ENCODE results near the gene POLD3.

GRCh38 chr11:74638869-74639268 lies 46.5 kb downstream of the POLD3 start:
- TF ChIP-seq POLR2A (IDR thresholded peaks at IDR 0.05; ENCODE audit: low read length) (no peak), HDAC2 (IDR thresholded peaks at IDR 0.05) (no peak), CTCF (IDR thresholded peaks at IDR 0.05) (no peak), POLR2AphosphoS2 (conservative IDR thresholded peaks at IDR 0.05; ENCODE audit: low read length) (no peak), CHD4 (IDR thresholded peaks at IDR 0.05; ENCODE audit: borderline replicate concordance) (no peak), PBX3 (IDR thresholded peaks at IDR 0.05) (no peak), EP300 (IDR thresholded peaks at IDR 0.05) (no peak), BHLHE40 (IDR thresholded peaks at IDR 0.05; ENCODE audit: low read depth, low read length) (no peak), ESRRA (IDR thresholded peaks at IDR 0.05; ENCODE audit: borderline replicate concordance, low read length) (no peak), NR3C1 (IDR thresholded peaks at IDR 0.05) (no peak), RAD21 (conservative IDR thresholded peaks at IDR 0.05 in 1 of 2, IDR thresholded peaks at IDR 0.05 in 1 of 2) (no peak)

All from A549 (cell line).